HepG2 (cell line): ENCODE data around the gene ADAM15. TPM values are rescaled to one million over a fixed set of nuclear protein-coding genes. Genes with fewer than 3 reads are reported as not detected.
A peak's percentile ranks its signal among the peaks of the same experiment; 100 is the strongest.

Source experiments
- CENPX ChIP-seq: sonication (generic); formaldehyde crosslinking; IDR thresholded peaks from 2 replicates; pipeline ENCODE4 v1.9.0; 2021; ENCODE audit warnings: mild to moderate bottlenecking, missing genetic modification reagents, moderate library complexity
- HNF4A ChIP-seq: sonication (generic); formaldehyde crosslinking; IDR thresholded peaks from 2 replicates; pipeline ENCODE4 v1.4.0; 2020; ENCODE audit warnings: missing genetic modification reagents
- IRF2 ChIP-seq: IDR thresholded peaks from 2 replicates; pipeline ENCODE4 v1.6.1; 2018; ENCODE audit warnings: missing genetic modification reagents, missing compliant biosample characterization
- NKX3-1 ChIP-seq: sonication (generic); formaldehyde crosslinking; IDR thresholded peaks from 2 replicates; pipeline ENCODE4 v1.5.0; 2020; ENCODE audit warnings: missing genetic modification reagents
- PCBP1 ChIP-seq: fragments of 200-400 bp; formaldehyde crosslinking; IDR thresholded peaks from 2 replicates; pipeline ENCODE4 v1.6.1; 2017; ENCODE audit warnings: mild to moderate bottlenecking, low read depth, low read length, borderline replicate concordance
- SP5 ChIP-seq: IDR thresholded peaks from 2 replicates; pipeline ENCODE4 v1.6.1; 2016; ENCODE audit warnings: low read depth, borderline replicate concordance
- XBP1 ChIP-seq: sonication (generic); formaldehyde crosslinking; IDR thresholded peaks from 2 replicates; pipeline ENCODE4 v1.5.0; 2020; ENCODE audit warnings: missing genetic modification reagents
- ZBTB7A ChIP-seq: sonication (generic); formaldehyde crosslinking; IDR thresholded peaks from 2 replicates; pipeline ENCODE4 v1.8.0; 2022; ENCODE audit warnings: mild to moderate bottlenecking, missing genetic modification reagents
- ZSCAN31 ChIP-seq: sonication (generic); formaldehyde crosslinking; IDR thresholded peaks from 2 replicates; pipeline ENCODE4 v1.5.0; 2020; ENCODE audit warnings: low read depth, mild to moderate bottlenecking, missing genetic modification reagents
- polyA plus RNA-seq, 8 experiments: library from polyadenylated mRNA; depleted of rRNA in 3 of 8; stranded (reverse) in 7 of 8; unstranded in 1 of 8; fragments of >200 nt; fragmentation: Illumina TruSeq in 4 of 8; extraction: Trizol in 4 of 8; gene quantifications; 2 replicates each; pipeline versions ENCODE4 v1.2.1 to v1.2.3, GENCODE V29; 2011 to 2016; ENCODE audit warnings: low read depth in 4 of 8, missing spikeins in 1 of 8, mixed read lengths in 1 of 8; ENCODE audit not compliant: insufficient read depth in 1 of 8
- total RNA-seq, 5 experiments: library from RNA; depleted of rRNA; stranded (reverse); fragments of >200 nt; fragmentation: Illumina TruSeq; extraction: Trizol; gene quantifications; 2 replicates each; pipeline ENCODE4 v1.2.3, GENCODE V29; 2016; ENCODE audit warnings: low read depth in 1 of 5
- TF ChIP-seq, protein P1 (sequence below): sonication (generic); formaldehyde crosslinking; IDR thresholded peaks from 2 replicates; pipeline ENCODE4 v1.5.0; 2020; ENCODE audit warnings: mild to moderate bottlenecking, missing genetic modification reagents
- TF ChIP-seq, protein P2 (sequence below): sonication (generic); formaldehyde crosslinking; IDR thresholded peaks from 2 replicates; pipeline ENCODE4 v1.8.1; 2023; ENCODE audit warnings: mild to moderate bottlenecking, missing genetic modification reagents, borderline replicate concordance
- TF ChIP-seq, protein P3 (sequence below): sonication (generic); formaldehyde crosslinking; conservative IDR thresholded peaks from 2 replicates; pipeline ENCODE4 v1.4.0; 2020; ENCODE audit warnings: missing genetic modification reagents
- TF ChIP-seq, protein P4 (sequence below): sonication (generic); formaldehyde crosslinking; IDR thresholded peaks from 2 replicates; pipeline ENCODE4 v1.4.0; 2020; ENCODE audit warnings: missing genetic modification reagents, borderline replicate concordance
- TF ChIP-seq, protein P5 (sequence below): sonication (generic); formaldehyde crosslinking; IDR thresholded peaks from 2 replicates; pipeline ENCODE4 v1.4.0; 2020; ENCODE audit warnings: missing genetic modification reagents

The ADAM15 gene
- total and polyA plus RNA-seq, 2 of the 13 experiments (the other 11 are each of a cell fraction or from before 2014, with no cell fraction given) = 17.9 to 25.6 TPM

DNA sequence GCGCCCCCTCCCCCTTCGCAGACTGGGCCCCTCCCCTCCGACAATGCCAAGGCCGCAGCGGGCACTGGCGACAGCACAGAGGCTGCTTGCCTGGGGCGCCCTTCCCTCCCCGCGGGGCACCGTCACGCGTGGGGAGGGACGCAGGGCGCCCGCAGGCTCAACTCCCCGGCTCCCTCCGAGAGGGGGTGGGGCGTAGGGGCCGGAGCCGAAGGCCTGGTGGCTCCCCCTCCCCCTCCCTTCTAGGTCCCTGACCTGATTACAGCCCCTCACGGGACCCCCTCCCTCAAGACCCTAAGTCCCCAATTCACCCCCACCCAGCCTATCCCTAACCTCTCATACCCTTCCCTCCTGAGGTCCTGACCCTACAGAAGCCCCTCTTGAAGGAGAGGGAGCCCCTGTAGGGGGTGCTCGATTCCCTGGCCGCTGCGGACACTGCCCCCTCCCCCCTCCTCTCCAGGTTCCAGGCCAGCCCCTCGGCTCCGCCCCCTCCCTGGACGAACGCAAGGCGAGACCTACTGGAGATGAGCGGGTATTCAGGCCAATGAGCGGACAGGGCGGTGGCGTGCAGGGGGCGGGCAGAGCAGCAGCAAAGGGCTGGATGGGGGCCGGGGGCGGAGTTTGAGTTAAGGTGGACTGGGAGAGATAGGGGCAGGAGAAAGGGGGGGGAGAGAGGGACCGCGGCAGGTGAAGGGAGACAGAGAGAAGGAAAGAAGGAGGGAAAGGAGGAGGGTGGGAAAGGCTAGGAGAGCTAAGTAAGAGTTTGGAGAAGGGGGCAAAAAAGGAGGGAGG lies 49.2 kb upstream of the ADAM15 start (continued):
- TF ChIP-seq XBP1 (CRISPR knock-in tag) (no peak), HNF4A (no peak), NKX3-1 (no peak), SP5 (CRISPR knock-in tag) (peak; percentile 71), ZBTB7A (no peak), ZSCAN31 (peak; percentile 45; the same call in 1 of the 2 replicates), IRF2 (CRISPR knock-in tag) (no peak), CENPX (CRISPR knock-in tag) (no peak), PCBP1 (0 out of 2 replicates have a peak, but pooled peaks have one; percentile 41)
- TF ChIP-seq, protein P1, sequence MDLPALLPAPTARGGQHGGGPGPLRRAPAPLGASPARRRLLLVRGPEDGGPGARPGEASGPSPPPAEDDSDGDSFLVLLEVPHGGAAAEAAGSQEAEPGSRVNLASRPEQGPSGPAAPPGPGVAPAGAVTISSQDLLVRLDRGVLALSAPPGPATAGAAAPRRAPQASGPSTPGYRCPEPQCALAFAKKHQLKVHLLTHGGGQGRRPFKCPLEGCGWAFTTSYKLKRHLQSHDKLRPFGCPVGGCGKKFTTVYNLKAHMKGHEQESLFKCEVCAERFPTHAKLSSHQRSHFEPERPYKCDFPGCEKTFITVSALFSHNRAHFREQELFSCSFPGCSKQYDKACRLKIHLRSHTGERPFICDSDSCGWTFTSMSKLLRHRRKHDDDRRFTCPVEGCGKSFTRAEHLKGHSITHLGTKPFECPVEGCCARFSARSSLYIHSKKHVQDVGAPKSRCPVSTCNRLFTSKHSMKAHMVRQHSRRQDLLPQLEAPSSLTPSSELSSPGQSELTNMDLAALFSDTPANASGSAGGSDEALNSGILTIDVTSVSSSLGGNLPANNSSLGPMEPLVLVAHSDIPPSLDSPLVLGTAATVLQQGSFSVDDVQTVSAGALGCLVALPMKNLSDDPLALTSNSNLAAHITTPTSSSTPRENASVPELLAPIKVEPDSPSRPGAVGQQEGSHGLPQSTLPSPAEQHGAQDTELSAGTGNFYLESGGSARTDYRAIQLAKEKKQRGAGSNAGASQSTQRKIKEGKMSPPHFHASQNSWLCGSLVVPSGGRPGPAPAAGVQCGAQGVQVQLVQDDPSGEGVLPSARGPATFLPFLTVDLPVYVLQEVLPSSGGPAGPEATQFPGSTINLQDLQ (CRISPR knock-in tag) = no peak
- TF ChIP-seq, protein P2, sequence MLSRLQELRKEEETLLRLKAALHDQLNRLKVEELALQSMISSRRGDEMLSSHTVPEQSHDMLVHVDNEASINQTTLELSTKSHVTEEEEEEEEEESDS (CRISPR knock-in tag) = no peak
- TF ChIP-seq, protein P3, sequence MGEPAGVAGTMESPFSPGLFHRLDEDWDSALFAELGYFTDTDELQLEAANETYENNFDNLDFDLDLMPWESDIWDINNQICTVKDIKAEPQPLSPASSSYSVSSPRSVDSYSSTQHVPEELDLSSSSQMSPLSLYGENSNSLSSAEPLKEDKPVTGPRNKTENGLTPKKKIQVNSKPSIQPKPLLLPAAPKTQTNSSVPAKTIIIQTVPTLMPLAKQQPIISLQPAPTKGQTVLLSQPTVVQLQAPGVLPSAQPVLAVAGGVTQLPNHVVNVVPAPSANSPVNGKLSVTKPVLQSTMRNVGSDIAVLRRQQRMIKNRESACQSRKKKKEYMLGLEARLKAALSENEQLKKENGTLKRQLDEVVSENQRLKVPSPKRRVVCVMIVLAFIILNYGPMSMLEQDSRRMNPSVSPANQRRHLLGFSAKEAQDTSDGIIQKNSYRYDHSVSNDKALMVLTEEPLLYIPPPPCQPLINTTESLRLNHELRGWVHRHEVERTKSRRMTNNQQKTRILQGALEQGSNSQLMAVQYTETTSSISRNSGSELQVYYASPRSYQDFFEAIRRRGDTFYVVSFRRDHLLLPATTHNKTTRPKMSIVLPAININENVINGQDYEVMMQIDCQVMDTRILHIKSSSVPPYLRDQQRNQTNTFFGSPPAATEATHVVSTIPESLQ = no peak
- TF ChIP-seq, protein P4, sequence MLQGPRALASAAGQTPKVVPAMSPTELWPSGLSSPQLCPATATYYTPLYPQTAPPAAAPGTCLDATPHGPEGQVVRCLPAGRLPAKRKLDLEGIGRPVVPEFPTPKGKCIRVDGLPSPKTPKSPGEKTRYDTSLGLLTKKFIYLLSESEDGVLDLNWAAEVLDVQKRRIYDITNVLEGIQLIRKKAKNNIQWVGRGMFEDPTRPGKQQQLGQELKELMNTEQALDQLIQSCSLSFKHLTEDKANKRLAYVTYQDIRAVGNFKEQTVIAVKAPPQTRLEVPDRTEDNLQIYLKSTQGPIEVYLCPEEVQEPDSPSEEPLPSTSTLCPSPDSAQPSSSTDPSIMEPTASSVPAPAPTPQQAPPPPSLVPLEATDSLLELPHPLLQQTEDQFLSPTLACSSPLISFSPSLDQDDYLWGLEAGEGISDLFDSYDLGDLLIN (CRISPR knock-in tag) = no peak
- TF ChIP-seq, protein P5, sequence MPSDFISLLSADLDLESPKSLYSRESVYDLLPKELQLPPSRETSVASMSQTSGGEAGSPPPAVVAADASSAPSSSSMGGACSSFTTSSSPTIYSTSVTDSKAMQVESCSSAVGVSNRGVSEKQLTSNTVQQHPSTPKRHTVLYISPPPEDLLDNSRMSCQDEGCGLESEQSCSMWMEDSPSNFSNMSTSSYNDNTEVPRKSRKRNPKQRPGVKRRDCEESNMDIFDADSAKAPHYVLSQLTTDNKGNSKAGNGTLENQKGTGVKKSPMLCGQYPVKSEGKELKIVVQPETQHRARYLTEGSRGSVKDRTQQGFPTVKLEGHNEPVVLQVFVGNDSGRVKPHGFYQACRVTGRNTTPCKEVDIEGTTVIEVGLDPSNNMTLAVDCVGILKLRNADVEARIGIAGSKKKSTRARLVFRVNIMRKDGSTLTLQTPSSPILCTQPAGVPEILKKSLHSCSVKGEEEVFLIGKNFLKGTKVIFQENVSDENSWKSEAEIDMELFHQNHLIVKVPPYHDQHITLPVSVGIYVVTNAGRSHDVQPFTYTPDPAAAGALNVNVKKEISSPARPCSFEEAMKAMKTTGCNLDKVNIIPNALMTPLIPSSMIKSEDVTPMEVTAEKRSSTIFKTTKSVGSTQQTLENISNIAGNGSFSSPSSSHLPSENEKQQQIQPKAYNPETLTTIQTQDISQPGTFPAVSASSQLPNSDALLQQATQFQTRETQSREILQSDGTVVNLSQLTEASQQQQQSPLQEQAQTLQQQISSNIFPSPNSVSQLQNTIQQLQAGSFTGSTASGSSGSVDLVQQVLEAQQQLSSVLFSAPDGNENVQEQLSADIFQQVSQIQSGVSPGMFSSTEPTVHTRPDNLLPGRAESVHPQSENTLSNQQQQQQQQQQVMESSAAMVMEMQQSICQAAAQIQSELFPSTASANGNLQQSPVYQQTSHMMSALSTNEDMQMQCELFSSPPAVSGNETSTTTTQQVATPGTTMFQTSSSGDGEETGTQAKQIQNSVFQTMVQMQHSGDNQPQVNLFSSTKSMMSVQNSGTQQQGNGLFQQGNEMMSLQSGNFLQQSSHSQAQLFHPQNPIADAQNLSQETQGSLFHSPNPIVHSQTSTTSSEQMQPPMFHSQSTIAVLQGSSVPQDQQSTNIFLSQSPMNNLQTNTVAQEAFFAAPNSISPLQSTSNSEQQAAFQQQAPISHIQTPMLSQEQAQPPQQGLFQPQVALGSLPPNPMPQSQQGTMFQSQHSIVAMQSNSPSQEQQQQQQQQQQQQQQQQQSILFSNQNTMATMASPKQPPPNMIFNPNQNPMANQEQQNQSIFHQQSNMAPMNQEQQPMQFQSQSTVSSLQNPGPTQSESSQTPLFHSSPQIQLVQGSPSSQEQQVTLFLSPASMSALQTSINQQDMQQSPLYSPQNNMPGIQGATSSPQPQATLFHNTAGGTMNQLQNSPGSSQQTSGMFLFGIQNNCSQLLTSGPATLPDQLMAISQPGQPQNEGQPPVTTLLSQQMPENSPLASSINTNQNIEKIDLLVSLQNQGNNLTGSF (CRISPR knock-in tag) = no peak; the same call in 1 of the 2 replicates
